Hepatocyte (in vitro differentiated cells): Measurements from ENCODE around the gene WNT5B.

Experiments
- EZH2 ChIP-seq: fragments of 200-600 bp; sonication (generic); IDR thresholded peaks from 2 replicates; pipeline ENCODE4 v1.6.1; 2016; ENCODE audit warnings: antibody characterized with exemption, mild to moderate bottlenecking, borderline replicate concordance
- EZH2phosphoT487 ChIP-seq: fragments of 200-600 bp; sonication (generic); IDR thresholded peaks from one replicate; pipeline ENCODE4 v1.6.1; 2018; ENCODE audit warnings: antibody characterized with exemption, mild to moderate bottlenecking, low read depth, moderate library complexity; ENCODE audit not compliant: unreplicated experiment, severe bottlenecking
- TF ChIP-seq, protein P1 (sequence below): fragments of 200-600 bp; sonication (generic); IDR thresholded peaks from 2 replicates; pipeline ENCODE4 v1.5.1; 2016; ENCODE audit warnings: antibody characterized with exemption, mild to moderate bottlenecking; ENCODE audit not compliant: poor library complexity

DNA sequence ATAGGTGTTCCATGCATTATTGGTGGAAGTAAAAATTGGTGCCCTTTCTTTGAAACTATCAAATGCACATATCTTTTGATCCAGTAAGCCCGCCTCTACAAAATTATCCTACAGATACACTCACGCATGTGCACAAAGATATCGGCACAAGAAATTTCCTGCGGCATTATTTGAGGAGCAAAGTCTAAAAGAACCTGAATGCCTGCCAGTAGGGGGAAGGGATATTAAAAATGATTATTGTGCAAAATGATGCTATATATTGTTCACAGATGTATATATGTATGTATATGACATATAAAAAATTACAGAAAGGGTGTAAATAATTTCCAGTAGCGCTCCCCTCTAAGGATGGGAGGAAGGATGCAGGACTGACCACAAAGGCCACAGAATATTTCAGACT lies 37.2 kb downstream of the WNT5B start:
- TF ChIP-seq EZH2 (no peak), EZH2phosphoT487 (no peak)
- TF ChIP-seq, protein P1, sequence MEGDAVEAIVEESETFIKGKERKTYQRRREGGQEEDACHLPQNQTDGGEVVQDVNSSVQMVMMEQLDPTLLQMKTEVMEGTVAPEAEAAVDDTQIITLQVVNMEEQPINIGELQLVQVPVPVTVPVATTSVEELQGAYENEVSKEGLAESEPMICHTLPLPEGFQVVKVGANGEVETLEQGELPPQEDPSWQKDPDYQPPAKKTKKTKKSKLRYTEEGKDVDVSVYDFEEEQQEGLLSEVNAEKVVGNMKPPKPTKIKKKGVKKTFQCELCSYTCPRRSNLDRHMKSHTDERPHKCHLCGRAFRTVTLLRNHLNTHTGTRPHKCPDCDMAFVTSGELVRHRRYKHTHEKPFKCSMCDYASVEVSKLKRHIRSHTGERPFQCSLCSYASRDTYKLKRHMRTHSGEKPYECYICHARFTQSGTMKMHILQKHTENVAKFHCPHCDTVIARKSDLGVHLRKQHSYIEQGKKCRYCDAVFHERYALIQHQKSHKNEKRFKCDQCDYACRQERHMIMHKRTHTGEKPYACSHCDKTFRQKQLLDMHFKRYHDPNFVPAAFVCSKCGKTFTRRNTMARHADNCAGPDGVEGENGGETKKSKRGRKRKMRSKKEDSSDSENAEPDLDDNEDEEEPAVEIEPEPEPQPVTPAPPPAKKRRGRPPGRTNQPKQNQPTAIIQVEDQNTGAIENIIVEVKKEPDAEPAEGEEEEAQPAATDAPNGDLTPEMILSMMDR: no peak
